HepG2 (cell line): ENCODE results near the gene WDR91. TPM values are rescaled to one million over a fixed set of nuclear protein-coding genes. Genes with fewer than 3 reads are reported as not detected.

Source experiments
- ATAC-seq: fragments of 200-7000 bp; cut with Tn5 transposase; 3 replicates; pipeline ENCODE4 v1.9.1; 2020; ENCODE audit warnings: mild to moderate bottlenecking, moderate library complexity
- BruUV-seq: library from RNA; stranded (reverse); fragments of 400-500 nt; replicated peaks from 2 replicates; lab custom pipeline; 2021; lab: Mats Ljungman, UMichigan
- CTCF ChIA-PET: fragments of 300-600 bp; formaldehyde crosslinking; extraction: SDS; loops from one replicate; lab custom pipeline; 2021; ENCODE audit warnings: low total read pairs, inconsistent platforms, low intra/inter-chr PET ratio; lab: Yijun Ruan, JAX
- POLR2A ChIA-PET: fragments of 350-600 bp; sonication (Branson Sonifier 250); formaldehyde crosslinking; loops from one replicate; lab custom pipeline; 2020; ENCODE audit warnings: antibody characterized with exemption, inconsistent platforms; lab: Yijun Ruan, JAX
- DNase-seq: peaks from one replicate; pipeline ENCODE4 v3.0.0-alpha.2; 2015; ENCODE audit warnings: low spot score
- FAIRE-seq: peaks from 3 replicates; lab custom pipeline; 2011; peaks lifted over from hg19 to GRCh38; lab: Jason Lieb, UNC
- H2AFZ ChIP-seq: one replicate; pipeline ENCODE4 v1.6.1; 2011; ENCODE audit warnings: low read length, inconsistent platforms
- H3K27ac ChIP-seq: fragments of 300-600 bp; 3 replicates; pipeline ENCODE4 v1.8.0; 2011; ENCODE audit warnings: mixed run types, mild to moderate bottlenecking, mixed read lengths, low read length, inconsistent platforms; ENCODE audit not compliant: insufficient read depth; ENCODE audit errors: extremely low read length
- H3K27me3 ChIP-seq, 2 experiments: fragments of 200-600 bp in 1 of 2; 2 replicates in 1 of 2; 3 replicates in 1 of 2; pipeline versions ENCODE4 v1.6.0 to v1.8.0; 2011; ENCODE audit warnings: low read length in 2 of 2, mild to moderate bottlenecking in 2 of 2, moderate library complexity in 2 of 2, inconsistent platforms in 1 of 2; ENCODE audit not compliant: insufficient read depth in 2 of 2, control insufficient read depth in 1 of 2
- H3K36me3 ChIP-seq, 2 experiments: fragments of 200-600 bp in 1 of 2; replicated peaks in 1 of 2; 2 replicates in 1 of 2; 3 replicates in 1 of 2; pipeline versions ENCODE4 v1.5.1 to v1.8.0; 2011; ENCODE audit warnings: low read length in 2 of 2, inconsistent platforms in 1 of 2; ENCODE audit not compliant: insufficient read depth in 2 of 2, control insufficient read depth in 1 of 2
- H3K4me1 ChIP-seq: 2 replicates; pipeline ENCODE4 v1.5.1; 2012; ENCODE audit warnings: low read length, inconsistent platforms; ENCODE audit not compliant: insufficient read depth
- H3K4me2 ChIP-seq: 2 replicates; pipeline ENCODE4 v1.6.0; 2011; ENCODE audit warnings: low read depth, low read length, inconsistent platforms
- H3K4me3 ChIP-seq, 3 experiments: fragments of 200-600 bp in 1 of 3; sonication (generic), shearing (Covaris generic) in 1 of 3; replicated peaks in 1 of 3; 2 replicates each; pipeline ENCODE4 v1.5.1; 2011 to 2016; ENCODE audit warnings: low read length in 3 of 3, inconsistent platforms in 2 of 3, low read depth in 2 of 3, mild to moderate bottlenecking in 2 of 3, control low read depth in 1 of 3, mixed read lengths in 1 of 3; ENCODE audit not compliant: insufficient read depth in 1 of 3
- H3K79me2 ChIP-seq: one replicate; pipeline ENCODE4 v1.6.1; 2011; ENCODE audit warnings: low read length, inconsistent platforms; ENCODE audit not compliant: insufficient read depth
- H3K9ac ChIP-seq: 2 replicates; pipeline ENCODE4 v1.6.0; 2011; ENCODE audit warnings: mild to moderate bottlenecking, low read depth, low read length, inconsistent platforms; ENCODE audit not compliant: insufficient read depth
- H3K9me3 ChIP-seq: 2 replicates; pipeline ENCODE4 v1.5.1; 2012; ENCODE audit warnings: mild to moderate bottlenecking, low read length
- H4K20me1 ChIP-seq: 2 replicates; pipeline ENCODE4 v1.6.0; 2011; ENCODE audit warnings: inconsistent platforms, mild to moderate bottlenecking, low read length, moderate library complexity; ENCODE audit not compliant: insufficient read depth
- CREM ChIP-seq, 2 experiments: sonication (generic) in 1 of 2; formaldehyde crosslinking in 1 of 2; IDR thresholded peaks; 2 replicates each; pipeline versions ENCODE4 v1.4.0 to v1.6.1; 2016 to 2020; ENCODE audit warnings: antibody characterized with exemption in 1 of 2, mild to moderate bottlenecking in 1 of 2, missing genetic modification reagents in 1 of 2
- ELF4 ChIP-seq: sonication (generic); formaldehyde crosslinking; IDR thresholded peaks from 2 replicates; pipeline ENCODE4 v1.5.0; 2020; ENCODE audit warnings: missing genetic modification reagents, mild to moderate bottlenecking, moderate library complexity, borderline replicate concordance
- ERF ChIP-seq: IDR thresholded peaks from 2 replicates; pipeline ENCODE4 v1.6.1; 2018; ENCODE audit warnings: missing biosample characterization, missing genetic modification reagents
- FOXP1 ChIP-seq, 2 experiments: fragments of 450-650 bp in 1 of 2; IDR thresholded peaks; 2 replicates each; pipeline ENCODE4 v1.6.1; 2017 to 2018; ENCODE audit warnings: antibody characterized with exemption in 1 of 2
- IRF9 ChIP-seq: sonication (generic); formaldehyde crosslinking; IDR thresholded peaks from 2 replicates; pipeline ENCODE4 v1.8.0; 2022; ENCODE audit warnings: missing genetic modification reagents, mild to moderate bottlenecking, borderline replicate concordance
- MAFG ChIP-seq: sonication (generic); formaldehyde crosslinking; IDR thresholded peaks from 2 replicates; pipeline ENCODE4 v1.5.1; 2020; ENCODE audit warnings: mild to moderate bottlenecking, missing genetic modification reagents
- MYC ChIP-seq: sonication (generic); formaldehyde crosslinking; IDR thresholded peaks from 2 replicates; pipeline ENCODE4 v1.9.0; 2021; ENCODE audit warnings: missing genetic modification reagents, borderline replicate concordance
- PAXIP1 ChIP-seq: sonication (generic); formaldehyde crosslinking; conservative IDR thresholded peaks from 2 replicates; pipeline ENCODE4 v1.4.0; 2020; ENCODE audit warnings: mild to moderate bottlenecking, missing genetic modification reagents, moderate library complexity
- POGZ ChIP-seq: sonication (generic); formaldehyde crosslinking; IDR thresholded peaks from 2 replicates; pipeline ENCODE4 v1.4.0; 2020; ENCODE audit warnings: mild to moderate bottlenecking, missing genetic modification reagents
- RAD21 ChIP-seq: fragments of 450-650 bp; formaldehyde crosslinking; IDR thresholded peaks from 2 replicates; pipeline ENCODE4 v1.5.0; 2020; ENCODE audit warnings: mild to moderate bottlenecking
- RFX1 ChIP-seq: fragments of 450-650 bp; IDR thresholded peaks from 2 replicates; pipeline ENCODE4 v1.6.1; 2017
- U2AF2 ChIP-seq: fragments of 200-400 bp; formaldehyde crosslinking; IDR thresholded peaks from 2 replicates; pipeline ENCODE4 v1.6.1; 2017; ENCODE audit warnings: low read depth, mild to moderate bottlenecking, low read length
- ZFP90 ChIP-seq: sonication (generic); formaldehyde crosslinking; IDR thresholded peaks from 2 replicates; pipeline ENCODE4 v1.8.0; 2022; ENCODE audit warnings: missing genetic modification reagents, mild to moderate bottlenecking, inconsistent platforms, borderline replicate concordance
- ZNF180 ChIP-seq: sonication (generic); formaldehyde crosslinking; IDR thresholded peaks from 2 replicates; pipeline ENCODE4 v1.4.0; 2020; ENCODE audit warnings: low read depth, missing genetic modification reagents, borderline replicate concordance
- ZNF773 ChIP-seq: sonication (generic); formaldehyde crosslinking; IDR thresholded peaks from 2 replicates; pipeline ENCODE4 v1.4.0; 2020; ENCODE audit warnings: missing genetic modification reagents, borderline replicate concordance
- WGBS: methylation state at CpG from one replicate; pipeline ENCODE4 v1.1.6; 2017; ENCODE audit warnings: low lambda C conversion rate; 5-methylcytosine and 5-hydroxymethylcytosine counted together
- in situ Hi-C: cut with HindIII; loops from 2 replicates; pipeline ENCODE4 v1.10.0; 2017; ENCODE audit warnings: low pct_unique_long_range_greater_than_20kb; ENCODE audit not compliant: extremely low pct_ligation_motif_present
- intact Hi-C: fragments of 100-400 bp; cut with micrococcal nuclease; formaldehyde crosslinking; loops from one replicate; pipeline ENCODE4 v1.10.0; 2022; ENCODE audit not compliant: unreplicated experiment
- polyA plus RNA-seq, 8 experiments: library from polyadenylated mRNA; depleted of rRNA in 3 of 8; stranded (reverse) in 7 of 8; unstranded in 1 of 8; fragments of >200 nt; fragmentation: Illumina TruSeq in 4 of 8; extraction: Trizol in 4 of 8; gene quantifications; 2 replicates each; pipeline versions ENCODE4 v1.2.1 to v1.2.3, GENCODE V29; 2011 to 2016; ENCODE audit warnings: low read depth in 4 of 8, missing spikeins in 1 of 8, mixed read lengths in 1 of 8; ENCODE audit not compliant: insufficient read depth in 1 of 8
- total RNA-seq, 5 experiments: library from RNA; depleted of rRNA; stranded (reverse); fragments of >200 nt; fragmentation: Illumina TruSeq; extraction: Trizol; gene quantifications; 2 replicates each; pipeline ENCODE4 v1.2.3, GENCODE V29; 2016; ENCODE audit warnings: low read depth in 1 of 5
- TF ChIP-seq, protein P1 (sequence below): sonication (generic); formaldehyde crosslinking; IDR thresholded peaks from 2 replicates; pipeline ENCODE4 v1.4.0; 2020; ENCODE audit warnings: missing genetic modification reagents, borderline replicate concordance

Gene WDR91
- total and polyA plus RNA-seq, 2 of the 13 experiments (the other 11 are each of a cell fraction or from before 2014, with no cell fraction given) = 11.6 to 12.1 TPM

GRCh38 chr7:135245226-135246190, 34.2 kb upstream of the WDR91 start:
- no peak for DNase-seq
- BruUV-seq = no TSS peak
- CTCF ChIA-PET = no interaction called here
- H4K20me1 ChIP-seq = no peaks in the 10 kb centered on the region
- peaks cover 11% of the 10 kb centered on the region for H3K4me1 ChIP-seq
- intact Hi-C loops (no loop called here), in situ Hi-C loops (no loop called here)
- no peak overlapping the region for H2AFZ ChIP-seq
- no peak for ATAC-seq
- H3K9me3 ChIP-seq = no peaks in the 10 kb centered on the region
- POLR2A ChIA-PET = no interaction called here
- no peaks in the 10 kb centered on the region for H3K79me2 ChIP-seq
- H3K27ac ChIP-seq = no peak overlapping the region
- peaks cover 2% of the 10 kb centered on the region in 2 experiments; a peak in 2 of 5 replicates for H3K27me3 ChIP-seq
- no peak overlapping the region for H3K4me2 ChIP-seq
- H3K9ac ChIP-seq = no peak overlapping the region
- no peak for FAIRE-seq
- H3K36me3 ChIP-seq = no peaks in the 10 kb centered on the region
- 65% methylated on average over 9 of the region's 9 CpGs for WGBS
- H3K4me3 ChIP-seq = no peak overlapping the region
- TF ChIP-seq, protein P1, sequence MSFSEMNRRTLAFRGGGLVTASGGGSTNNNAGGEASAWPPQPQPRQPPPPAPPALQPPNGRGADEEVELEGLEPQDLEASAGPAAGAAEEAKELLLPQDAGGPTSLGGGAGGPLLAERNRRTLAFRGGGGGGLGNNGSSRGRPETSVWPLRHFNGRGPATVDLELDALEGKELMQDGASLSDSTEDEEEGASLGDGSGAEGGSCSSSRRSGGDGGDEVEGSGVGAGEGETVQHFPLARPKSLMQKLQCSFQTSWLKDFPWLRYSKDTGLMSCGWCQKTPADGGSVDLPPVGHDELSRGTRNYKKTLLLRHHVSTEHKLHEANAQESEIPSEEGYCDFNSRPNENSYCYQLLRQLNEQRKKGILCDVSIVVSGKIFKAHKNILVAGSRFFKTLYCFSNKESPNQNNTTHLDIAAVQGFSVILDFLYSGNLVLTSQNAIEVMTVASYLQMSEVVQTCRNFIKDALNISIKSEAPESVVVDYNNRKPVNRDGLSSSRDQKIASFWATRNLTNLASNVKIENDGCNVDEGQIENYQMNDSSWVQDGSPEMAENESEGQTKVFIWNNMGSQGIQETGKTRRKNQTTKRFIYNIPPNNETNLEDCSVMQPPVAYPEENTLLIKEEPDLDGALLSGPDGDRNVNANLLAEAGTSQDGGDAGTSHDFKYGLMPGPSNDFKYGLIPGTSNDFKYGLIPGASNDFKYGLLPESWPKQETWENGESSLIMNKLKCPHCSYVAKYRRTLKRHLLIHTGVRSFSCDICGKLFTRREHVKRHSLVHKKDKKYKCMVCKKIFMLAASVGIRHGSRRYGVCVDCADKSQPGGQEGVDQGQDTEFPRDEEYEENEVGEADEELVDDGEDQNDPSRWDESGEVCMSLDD = no peak
- TF ChIP-seq ZFP90 (CRISPR knock-in tag) (no peak), MAFG (CRISPR knock-in tag) (no peak), RFX1 (no peak), RAD21 (no peak), ZNF180 (CRISPR knock-in tag) (no peak), U2AF2 (no peak), CREM (IDR thresholded peaks at IDR 0.05) (no peak), CREM (CRISPR knock-in tag; IDR thresholded peaks at IDR 0.05) (no peak), ELF4 (CRISPR knock-in tag) (no peak), MYC (no peak), POGZ (no peak), PAXIP1 (CRISPR knock-in tag) (no peak), FOXP1 (IDR thresholded peaks at IDR 0.05) (no peak), FOXP1 (CRISPR knock-in tag; IDR thresholded peaks at IDR 0.05) (no peak), ZNF773 (CRISPR knock-in tag) (no peak), ERF (no peak), IRF9 (CRISPR knock-in tag) (no peak)
